ENCODE data around the gene KIF3A.

The KIF3A gene

DNA sequence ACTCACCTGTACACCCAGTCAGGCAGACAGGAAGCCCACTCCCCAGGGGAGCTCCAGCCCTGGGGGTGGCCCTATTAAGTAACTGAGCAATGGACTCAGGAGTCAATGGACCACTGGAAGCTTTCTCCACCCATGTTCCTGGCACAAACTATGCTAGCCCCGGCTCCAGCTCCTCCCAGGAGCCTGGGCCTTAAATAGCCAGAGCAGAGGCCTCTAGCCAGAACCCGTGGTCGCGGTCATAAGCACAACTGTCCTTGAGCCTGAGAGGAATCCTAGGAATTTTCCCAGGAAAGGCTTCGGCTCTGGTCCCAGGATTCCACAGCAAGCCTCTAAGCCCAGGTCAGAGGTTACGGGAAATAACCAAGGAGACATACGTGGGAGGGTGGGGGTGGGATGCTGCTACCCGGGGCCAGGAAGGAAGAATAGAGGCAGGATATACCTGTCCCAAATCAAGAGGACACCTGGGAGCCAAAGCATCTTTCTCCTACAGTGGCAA lies 34.2 kb upstream of the KIF3A start:
- DNase-seq (ENCODE audit: low read depth in 2 of 3, low spot score in 1 of 3) = no peak

DNA sequence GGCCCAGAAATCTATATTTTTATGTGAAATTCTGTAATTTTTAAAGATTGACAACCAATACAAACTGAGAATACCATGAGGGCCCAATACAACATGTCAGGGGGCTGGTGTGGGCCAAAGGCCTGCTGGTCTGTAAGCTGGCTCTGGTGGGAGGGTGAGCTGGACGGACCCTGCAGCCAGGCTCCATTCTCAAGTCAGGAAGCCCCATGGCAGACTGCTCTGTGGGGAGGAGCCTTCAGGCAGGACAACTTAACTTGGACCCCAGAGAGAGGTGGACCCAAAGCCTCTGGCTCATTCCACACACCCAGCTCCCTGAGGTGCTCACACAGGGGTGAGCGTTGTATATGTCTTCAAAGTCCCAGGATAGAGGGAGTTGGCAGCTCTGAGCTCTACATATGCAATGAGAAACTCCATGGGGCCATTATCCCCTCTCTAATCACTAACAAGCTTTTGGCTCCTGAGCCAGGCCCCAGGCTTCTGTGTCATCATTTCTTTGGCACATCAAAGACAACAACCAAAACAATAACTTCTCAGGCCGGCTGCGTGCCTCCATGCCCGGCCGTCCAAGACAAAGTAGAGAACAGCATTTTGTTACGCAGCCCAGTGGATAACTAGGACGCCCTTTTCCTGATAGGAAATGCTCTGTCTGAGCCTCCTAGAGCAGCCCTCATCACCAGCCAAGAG lies 33.3 kb upstream of the KIF3A start:
- DNase-seq (ENCODE audit: low read depth in 2 of 3, low spot score in 1 of 3) = no peak

DNA sequence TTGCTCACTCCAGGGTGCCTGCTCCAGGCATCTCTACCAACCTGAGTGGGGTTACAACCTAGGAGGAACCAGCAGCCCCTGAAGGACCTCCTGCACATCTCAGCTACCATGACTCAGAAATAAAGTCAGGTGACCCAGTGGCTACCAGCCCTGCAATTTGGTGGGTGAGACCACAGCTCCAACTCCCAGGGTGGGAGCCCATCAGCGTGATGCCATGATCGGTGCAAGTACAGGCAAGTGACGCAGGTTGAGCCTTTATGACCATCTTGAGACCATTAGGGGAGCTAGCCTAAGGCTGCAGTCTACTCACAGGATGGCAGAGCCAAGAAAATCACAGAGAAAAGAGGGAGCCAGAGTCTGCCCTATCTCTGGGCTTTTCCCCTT lies 31.1 kb upstream of the KIF3A start:
- no peak for DNase-seq (ENCODE audit: low read depth in 2 of 3, low spot score in 1 of 3)

DNA sequence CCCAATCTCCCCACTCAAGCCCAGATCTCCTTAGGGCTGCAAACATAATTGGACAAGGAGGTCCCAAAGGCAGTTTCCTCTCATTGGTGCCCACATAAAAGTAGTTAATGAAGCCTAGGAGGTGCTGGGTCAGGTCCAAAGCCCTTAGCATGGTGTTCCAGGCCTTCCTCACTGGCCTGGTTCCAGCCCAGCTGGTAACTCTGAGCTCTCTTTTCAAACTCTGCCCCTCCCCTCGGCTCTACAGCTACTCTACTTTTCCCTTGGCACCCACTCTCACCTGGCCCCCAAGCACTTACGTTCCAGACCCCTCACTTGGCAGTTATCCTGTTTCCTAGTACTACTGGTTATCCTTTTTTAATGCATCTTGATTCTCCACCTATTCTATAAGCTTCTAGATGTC lies 29.8 kb upstream of the KIF3A start:
- no peak for DNase-seq (ENCODE audit: low read depth in 2 of 3, low spot score in 1 of 3)

DNA sequence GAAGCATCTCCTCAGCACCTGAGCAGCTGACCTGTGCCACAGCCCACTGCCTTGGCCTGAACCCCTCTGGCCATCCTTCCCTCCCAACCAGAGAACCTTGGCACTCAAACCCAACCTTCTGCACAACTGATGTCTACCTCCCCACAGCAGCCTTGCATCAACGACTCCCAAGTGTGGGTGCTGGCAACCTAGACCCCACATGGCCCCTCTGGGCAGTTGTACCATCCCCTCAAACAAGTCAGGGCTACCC lies 29.4 kb upstream of the KIF3A start:
- no peak for DNase-seq (ENCODE audit: low read depth in 2 of 3, low spot score in 1 of 3)

DNA sequence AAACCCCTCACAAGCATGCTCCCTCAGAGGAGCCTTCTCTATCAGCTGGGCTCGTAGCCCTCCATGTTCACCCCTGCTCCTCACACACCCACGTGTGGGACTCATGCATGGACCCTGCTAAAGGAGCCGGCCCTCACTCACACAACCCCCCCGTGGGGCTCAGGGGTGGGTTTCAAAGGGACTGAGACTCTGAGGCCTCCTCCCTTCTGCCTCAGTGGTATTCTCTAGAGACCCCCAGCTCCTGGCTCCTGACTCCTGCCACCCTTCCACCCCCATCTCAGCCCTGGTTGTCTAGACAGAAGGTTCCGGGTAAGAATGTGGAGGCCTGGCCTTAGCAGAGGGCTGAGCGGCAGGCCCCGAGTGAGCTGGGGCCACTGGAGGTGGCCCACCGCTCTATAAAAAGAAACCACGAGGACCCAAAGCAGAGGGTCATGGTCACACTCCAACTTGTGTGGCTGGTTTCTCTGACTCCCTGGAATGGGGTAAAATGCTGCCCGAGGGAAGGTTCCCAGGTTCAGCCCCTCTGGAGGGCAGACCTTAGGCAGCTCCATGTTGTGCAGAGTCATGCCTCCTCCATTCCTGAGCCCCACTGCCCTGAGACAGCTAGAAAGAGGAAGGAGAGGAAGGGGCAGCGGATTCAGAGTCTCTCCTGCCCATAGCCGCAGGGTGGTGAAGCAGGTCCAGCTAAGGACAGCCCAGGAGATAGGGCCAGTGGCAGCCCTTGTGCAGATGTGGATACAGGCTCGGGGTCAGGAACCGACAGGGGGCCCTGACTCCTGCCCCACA lies 28.9 kb upstream of the KIF3A start:
- DNase-seq (ENCODE audit: low read depth in 2 of 3, low spot score in 1 of 3) = no peak

DNA sequence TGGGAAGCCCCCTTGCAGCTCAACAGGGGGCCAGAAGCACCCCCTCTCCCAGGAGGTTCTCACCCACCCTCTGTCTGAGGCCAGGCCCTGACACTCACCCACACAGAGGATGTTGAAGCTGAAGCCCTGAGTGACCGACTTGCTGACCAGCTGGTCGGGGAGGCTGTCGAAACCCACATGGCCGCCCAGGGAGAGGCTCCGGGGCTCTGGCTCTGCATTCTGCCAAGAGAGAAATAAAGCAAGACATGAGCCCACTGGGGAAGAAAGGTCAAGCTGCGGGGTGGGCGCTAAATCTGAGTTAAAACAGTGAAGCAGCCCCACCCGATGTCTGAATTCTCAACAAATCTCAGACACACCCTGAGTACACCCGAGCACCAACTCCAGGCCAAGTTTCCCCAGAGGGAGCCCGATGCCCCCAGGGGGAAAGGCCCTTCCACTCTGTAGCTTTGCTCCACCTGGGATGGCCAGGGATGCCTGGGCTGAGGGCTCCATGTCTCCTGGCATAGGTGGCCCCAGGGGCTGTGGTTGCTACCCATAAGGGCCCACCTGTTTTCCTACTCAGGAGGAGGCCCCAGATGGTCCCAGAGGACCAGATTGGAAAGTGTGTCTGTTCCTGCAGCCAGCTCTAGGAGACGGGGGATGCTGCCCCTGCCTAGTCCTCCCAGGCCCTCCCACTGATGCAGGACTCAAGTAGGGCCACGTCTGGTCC lies 28.1 kb upstream of the KIF3A start:
- no peak for DNase-seq (ENCODE audit: low read depth in 2 of 3, low spot score in 1 of 3)

DNA sequence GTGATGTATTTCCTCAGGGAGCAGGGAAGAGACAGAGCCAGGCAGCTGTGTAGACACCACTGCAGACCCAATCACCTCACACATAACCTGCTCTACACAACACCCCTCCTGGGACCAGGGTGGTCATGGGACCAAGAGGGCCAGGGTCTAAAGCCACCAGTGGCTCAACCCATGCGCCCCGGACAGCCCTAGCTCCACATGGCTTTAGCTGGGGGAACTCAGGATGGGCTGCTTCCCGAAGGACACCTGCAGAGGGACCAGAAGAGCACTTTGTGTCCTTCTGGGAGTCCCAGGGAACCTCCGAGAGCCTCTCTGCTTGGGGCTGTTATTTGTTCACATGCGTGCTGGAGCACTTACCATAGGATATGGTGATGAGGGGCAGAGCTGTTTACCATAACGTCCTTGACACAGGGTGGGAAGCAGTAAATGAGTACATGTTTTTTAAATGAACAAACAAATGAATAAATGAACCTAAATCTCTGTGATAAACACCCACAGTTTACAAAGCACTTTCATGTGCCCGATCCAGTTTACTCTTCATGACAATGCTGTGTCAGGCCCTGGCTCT lies 27.4 kb upstream of the KIF3A start:
- DNase-seq (ENCODE audit: low read depth in 2 of 3, low spot score in 1 of 3) = no peak

DNA sequence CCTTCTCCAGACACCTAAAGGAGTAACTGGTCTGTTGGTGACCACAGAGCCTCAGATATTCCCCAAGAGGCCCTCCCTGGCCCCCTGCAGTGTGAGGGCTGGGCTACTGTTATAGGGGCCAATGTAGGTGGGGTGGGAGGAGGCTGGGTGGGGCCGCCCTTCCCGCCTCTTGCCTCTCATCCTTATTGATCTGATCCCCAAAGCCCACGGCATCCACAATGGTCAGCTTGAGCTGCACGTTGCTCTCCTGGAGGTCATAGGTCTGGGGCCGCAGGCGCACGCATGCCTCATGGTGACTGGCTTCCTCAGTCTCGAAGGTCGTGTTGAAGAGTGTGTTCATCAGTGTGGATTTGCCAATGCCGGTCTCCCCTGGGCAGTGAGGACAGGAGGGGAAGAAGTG lies 26.7 kb upstream of the KIF3A start:
- DNase-seq (ENCODE audit: low read depth in 2 of 3, low spot score in 1 of 3) = no peak

DNA sequence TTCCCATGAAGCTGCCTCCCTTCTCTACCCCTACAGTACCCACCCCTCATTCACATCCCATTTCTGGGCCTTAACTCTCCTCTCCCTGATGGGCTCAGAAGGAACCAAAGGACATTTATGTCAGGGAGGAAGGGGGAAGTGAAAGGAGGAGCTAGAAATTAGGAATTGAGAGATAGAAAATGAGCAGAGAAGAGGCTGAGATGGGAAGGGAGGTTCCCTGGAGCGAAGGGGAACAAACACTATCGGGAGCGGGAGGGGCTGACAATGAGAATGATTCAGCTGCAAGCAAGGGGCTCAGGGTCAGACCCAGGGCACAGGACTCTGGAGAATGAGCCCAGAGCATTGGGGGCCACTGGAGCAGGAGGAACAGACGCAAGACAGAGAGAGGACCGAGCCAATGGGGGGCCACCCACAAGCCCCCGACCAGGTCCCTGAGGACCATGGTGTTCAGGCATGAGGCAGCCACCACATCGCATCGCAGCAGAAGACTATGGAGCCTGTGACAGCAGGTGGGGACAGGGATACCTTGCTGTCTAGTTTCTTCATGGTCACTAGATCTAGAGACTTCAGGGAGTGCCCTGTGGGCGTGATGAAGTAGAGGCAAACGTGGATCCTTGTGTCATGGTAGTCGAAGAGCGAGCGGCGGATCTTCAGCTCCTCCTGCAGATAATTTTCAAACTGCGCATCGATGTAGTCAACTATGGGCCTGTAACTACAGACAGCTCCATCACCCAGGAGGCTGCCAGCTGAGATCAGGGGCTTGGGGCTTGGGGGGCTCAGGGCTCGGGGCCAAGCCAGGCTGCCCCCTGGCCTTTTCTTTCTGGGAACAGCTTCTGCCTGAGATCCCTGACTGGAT lies 26.1 kb upstream of the KIF3A start:
- DNase-seq (ENCODE audit: low read depth in 2 of 3, low spot score in 1 of 3) = no peak

DNA sequence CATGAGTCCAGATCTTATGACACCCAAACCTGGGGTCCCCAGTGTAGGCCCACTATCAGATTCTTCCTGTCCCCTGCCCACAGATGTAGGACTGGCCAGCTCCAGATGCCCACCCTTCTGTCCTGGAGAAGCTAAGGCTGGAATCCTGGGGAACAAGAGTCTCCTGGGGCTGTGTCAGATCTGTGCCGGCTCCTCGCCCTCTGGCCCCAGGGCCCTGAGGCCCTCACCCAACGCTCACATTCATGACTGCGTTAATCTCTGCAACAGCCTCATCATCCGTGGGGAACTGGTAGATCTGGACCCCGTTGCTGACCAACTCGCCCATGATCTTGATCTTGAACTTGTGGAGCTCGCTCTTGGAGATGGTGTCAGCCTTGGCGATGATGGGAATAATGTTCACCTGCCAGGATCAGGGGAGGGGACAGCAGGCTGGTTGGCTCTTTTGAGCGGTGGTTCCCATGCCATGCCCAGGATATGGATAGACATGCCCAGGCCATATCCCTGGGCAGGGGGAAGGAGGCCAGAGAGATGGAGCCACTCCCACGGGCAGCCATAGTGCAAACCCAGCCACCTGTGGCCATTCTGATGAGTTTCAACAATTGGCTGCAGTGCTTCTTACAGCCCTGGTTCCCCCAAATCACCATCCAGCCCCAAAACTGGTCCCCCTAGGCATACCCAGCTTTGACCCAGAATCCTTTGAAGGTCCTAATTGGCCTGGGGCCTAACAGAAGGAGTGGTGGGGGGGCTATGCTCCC lies 25.1 kb upstream of the KIF3A start:
- DNase-seq (ENCODE audit: low read depth in 2 of 3, low spot score in 1 of 3) = no peak

DNA sequence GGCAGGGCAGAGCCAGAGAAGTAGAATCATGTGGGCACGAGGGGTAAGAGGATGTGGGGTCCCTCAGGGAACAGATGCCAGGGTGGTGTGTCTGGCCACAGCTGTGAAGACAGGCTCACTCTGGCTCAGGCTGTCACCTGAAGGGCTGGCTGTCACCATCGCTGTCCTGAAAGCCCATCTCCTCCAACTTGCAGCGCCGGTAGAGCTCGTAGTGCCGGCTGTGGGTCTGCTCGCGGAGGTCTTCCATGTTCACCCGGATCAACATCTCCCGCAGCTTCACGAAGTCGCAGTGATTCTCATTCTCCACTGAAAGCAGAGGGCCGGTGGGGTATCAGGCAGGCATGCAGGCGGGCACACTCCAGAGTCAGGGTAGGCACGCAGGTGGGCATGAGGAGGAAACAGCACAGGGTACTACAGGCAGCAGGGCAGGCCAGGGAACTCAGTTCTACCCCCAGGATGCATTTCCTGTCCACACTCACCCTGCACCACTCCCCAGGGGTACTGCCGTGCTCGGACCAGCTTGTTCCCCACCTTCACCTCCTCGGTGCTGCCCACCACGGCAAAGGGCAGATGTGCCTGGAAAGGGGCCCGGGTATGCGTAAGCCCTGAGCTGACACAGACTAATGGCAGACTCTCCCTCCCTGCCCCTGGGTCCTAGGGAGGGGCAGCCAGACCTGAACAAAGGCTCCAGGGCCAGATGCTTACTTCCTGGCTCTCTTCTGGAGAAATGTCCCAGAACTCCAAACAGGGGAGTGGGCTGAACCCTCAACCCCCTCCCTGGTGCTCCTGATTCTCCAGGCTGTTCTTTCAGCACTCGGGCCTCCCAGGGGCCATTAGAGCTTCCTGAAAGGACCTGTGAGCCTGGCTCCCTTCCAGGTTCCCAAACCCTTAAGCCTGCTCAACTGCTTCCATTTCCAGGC lies 24.2 kb upstream of the KIF3A start:
- no peak for DNase-seq (ENCODE audit: low read depth in 2 of 3, low spot score in 1 of 3)

DNA sequence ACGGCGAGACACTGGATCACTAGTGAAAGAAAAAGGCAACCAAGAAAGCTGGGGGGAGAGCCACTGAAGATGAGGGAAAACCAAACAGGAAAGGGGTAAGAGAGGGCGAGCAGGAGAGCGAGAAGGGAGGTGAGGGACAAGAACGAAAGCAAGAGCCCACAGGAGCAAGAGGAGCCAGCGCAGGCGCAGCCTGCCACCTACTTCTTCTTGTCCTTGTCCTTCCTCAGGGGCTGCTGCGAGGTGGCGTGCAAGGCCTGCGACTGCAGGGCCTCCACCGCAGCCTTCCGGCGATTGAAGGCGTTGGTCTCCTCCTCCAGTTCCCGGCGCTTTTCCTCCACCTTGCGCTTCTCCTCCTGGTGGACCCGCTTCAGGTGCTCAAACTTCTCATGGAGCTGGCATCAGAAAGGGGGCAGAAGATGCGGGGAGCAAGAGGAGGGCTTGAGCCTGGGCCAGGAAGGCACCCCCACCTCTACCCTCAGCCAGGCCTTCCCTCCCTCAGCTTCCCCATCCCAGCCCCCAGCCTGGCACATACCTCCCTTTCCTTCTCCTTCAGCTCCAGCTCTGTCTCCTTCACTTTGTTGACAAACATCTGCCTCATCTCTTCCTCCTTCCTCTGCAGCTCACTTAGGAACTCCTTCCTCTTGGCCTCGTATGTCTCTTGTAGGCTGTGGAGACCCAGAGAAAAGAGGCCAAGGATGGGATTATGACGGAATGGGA lies 23.4 kb upstream of the KIF3A start:
- DNase-seq (ENCODE audit: low read depth in 2 of 3, low spot score in 1 of 3) = no peak

DNA sequence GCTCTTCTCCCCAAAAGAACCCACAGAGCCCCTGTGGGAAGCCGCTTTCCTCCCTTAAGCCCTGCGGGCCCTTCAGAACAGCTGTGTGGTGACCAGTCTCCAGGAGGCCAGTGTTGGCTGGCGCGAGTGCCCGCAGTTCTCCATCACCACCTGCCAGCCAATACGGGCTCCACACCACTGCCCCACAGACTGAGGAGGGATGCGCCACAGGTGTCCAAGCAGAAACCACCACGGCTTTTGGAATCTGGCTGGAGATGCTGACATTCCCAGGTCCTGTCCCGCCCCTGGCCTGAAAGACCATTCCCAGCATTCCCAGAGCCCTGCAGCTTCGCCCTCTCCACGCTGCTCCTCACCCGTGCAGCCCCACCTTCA lies 22.7 kb upstream of the KIF3A start:
- DNase-seq (ENCODE audit: low read depth in 2 of 3, low spot score in 1 of 3) = no peak

DNA sequence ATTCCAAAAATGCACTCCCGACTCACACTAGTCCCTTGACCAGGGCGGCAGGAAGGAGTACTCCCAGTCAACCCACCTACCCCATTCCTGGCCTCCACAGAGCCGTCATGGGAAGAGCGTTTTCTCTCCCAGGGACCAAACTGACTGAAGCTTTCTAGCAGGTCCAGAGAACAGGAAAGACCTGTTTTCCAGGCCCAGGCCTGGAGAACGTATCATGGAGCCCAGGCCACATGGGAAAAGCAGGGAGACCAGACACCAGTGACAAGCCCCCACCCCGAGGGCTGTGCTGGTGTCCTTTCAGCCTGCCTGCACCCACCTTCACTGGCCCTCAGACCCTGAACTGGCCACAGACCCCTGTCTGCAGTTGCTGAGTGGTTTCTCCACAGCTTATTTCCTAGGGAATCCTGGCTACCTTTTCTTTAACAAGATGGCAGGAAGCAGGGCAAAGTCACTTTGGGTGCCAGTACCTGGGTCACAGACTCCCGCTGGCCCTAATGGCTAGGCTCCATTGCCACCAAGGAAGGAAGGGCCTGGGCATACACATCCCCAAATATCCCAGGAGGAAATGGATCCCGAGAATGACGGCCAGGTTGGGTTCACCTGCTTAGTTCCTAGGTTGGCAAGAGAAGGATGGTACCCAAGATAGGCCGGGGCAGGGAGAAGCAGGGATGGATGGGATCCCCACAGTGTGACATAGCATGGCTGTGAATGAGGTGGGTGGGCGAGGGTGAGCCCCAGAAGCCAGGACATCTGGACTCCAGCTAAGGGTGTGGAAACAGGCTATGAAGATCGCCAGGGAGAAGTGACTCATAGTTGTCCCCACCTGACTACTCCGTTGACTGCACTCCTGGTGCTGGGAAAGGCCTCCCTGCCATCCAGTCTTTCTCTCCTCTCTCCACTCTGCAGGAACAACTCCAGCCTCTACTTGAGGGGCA lies 22.0 kb upstream of the KIF3A start:
- no peak for DNase-seq (ENCODE audit: low read depth in 2 of 3, low spot score in 1 of 3)

DNA sequence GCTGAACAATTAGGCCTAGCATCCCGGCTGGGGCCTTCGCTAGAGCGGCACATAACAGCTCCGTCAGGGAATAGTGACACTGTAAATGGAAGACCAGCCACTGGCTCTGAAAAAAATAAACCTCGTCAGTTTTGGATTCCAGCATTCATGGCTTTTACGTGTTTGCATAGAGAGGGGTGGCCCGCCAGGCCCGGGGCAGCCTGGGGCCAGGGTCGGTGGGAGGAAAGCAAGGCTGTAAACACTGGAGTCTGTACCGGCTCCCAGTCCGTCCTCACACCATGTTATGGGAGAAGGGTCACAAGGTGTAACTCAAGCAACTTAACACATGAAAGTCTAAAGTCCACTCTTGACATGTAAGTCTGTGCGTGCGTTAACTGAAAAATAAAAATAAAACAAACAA lies 21.1 kb upstream of the KIF3A start:
- DNase-seq (ENCODE audit: low read depth in 2 of 3, low spot score in 1 of 3) = no peak

DNA sequence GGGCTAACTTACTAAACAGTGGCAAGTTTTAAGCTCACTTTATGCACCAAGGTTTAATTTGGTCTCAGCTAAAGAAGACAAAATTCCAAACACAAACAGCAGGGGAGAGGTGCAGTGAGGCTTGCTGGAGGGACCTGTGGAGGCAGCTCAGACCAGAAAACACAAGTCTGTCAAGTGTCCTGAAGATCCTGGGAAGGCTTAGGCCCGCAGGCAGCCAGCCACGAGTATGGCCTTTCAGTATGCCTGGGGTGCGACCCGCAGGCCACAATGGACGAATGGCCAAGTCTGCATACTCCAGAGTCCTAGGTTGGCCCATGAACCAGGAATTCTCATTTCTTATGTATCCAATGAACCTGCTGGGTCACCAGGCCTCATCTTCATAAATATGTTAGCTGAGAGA lies 19.2 kb upstream of the KIF3A start:
- no peak for DNase-seq (ENCODE audit: low read depth in 2 of 3, low spot score in 1 of 3)

DNA sequence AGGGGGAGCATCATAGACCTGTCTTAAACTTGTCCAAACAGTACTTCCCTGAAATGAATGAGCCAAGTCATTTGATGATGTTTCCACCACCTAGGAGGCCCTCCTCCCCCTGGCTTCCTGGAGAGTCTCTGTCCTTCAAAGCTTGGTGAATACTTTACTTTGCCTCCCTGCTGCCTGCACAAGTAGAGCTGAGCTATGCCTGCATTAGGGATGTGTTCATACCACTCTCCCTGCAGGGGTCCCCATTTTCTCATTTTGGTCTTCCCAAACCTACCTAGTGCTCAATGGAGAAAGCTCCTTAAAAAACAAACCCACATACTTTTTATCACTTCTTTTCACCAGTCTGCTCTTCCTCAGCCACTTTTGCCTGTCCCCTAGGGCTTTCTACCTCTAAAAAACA lies 17.6 kb upstream of the KIF3A start:
- DNase-seq (ENCODE audit: low read depth in 2 of 3, low spot score in 1 of 3) = no peak

All from stimulated activated CD4-positive, alpha-beta T cell treated with anti-CD3 and anti-CD28 coated beads, Interleukin-12 subunit alpha, Interleukin-12 subunit beta, amount 100 ng/mL, for 48 hours (primary cell).